AG04450 (cell line): ENCODE data around the gene CKS1B. TPM values are rescaled to one million over a fixed set of nuclear protein-coding genes. Genes with fewer than 3 reads are reported as not detected.

Experiments used
- CTCF ChIA-PET: fragments of 300-600, 350-600 bp; formaldehyde crosslinking; extraction: SDS; loops from one replicate; lab custom pipeline; 2022; ENCODE audit warnings: antibody characterized with exemption, inconsistent platforms; lab: Charles Lee
- POLR2A ChIA-PET: fragments of 350-600 bp; formaldehyde crosslinking; extraction: SDS; loops from one replicate; lab custom pipeline; 2021; ENCODE audit warnings: antibody characterized with exemption, inconsistent platforms; lab: Yijun Ruan, JAX
- DNase-seq: peaks from one replicate; pipeline ENCODE4 v3.0.0-alpha.2; 2011; ENCODE audit warnings: low read depth, low spot score
- H3K27ac ChIP-seq: one replicate; pipeline ENCODE4 v1.5.1; 2012; ENCODE audit warnings: low read depth, low read length, control low read depth
- H3K27me3 ChIP-seq: one replicate; pipeline ENCODE4 v1.6.0; 2012; ENCODE audit warnings: low read length; ENCODE audit not compliant: control insufficient read depth, insufficient read depth
- H3K4me3 ChIP-seq: 2 replicates; pipeline ENCODE4 v1.5.1; 2011; ENCODE audit warnings: mild to moderate bottlenecking, low read depth, low read length, control low read depth
- H3K9me3 ChIP-seq: 2 replicates; pipeline ENCODE4 v1.5.1; 2012; ENCODE audit warnings: low read length; ENCODE audit not compliant: control insufficient read depth, insufficient read depth
- polyA plus RNA-seq: library from polyadenylated mRNA; depleted of rRNA; stranded (reverse); fragments of >200 nt; gene quantifications from 2 replicates; pipeline ENCODE4 v1.2.3, GENCODE V29; 2011; rRNA removed
- small RNA-seq: library from RNA; depleted of rRNA; stranded (forward); fragments of <200 nt; gene quantifications from one replicate; pipeline ENCODE3, GENCODE V24; 2012; ENCODE audit warnings: low read depth; ENCODE audit not compliant: insufficient read length
- TF ChIP-seq, protein P1 (sequence below): IDR thresholded peaks from 2 replicates; pipeline ENCODE4 v1.5.1; 2011; ENCODE audit warnings: low read depth, low read length, control low read depth, inconsistent platforms

Gene CKS1B
- polyA plus RNA-seq, 1 experiment = 81.3 TPM

DNA sequence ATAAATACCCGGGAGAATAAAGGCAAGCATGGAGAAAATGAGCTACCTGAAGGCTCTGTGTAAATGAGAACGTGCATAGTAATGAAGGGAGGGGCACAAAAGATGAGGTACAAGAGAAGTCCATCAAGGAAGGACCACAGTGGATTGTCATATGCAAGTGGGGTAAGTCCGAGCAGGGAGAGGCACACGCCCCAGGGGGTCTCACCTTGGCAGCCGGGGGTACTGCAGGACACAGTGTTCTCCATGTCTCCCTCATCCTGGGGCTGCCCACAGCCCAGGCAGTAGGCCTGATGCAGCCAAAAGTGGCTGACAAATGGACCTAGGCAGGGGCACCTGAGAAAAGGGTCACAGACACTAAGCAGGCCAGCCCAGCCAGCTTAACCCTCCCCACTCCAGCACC is 49.1 kb downstream of the CKS1B start:
- Histone ChIP-seq H3K27ac (no peak overlapping the region), H3K27me3 (peaks cover 5% of the 10 kb centered on the region), H3K9me3 (no peaks in the 10 kb centered on the region), H3K4me3 (no peak overlapping the region)
- TF ChIP-seq, protein P1, sequence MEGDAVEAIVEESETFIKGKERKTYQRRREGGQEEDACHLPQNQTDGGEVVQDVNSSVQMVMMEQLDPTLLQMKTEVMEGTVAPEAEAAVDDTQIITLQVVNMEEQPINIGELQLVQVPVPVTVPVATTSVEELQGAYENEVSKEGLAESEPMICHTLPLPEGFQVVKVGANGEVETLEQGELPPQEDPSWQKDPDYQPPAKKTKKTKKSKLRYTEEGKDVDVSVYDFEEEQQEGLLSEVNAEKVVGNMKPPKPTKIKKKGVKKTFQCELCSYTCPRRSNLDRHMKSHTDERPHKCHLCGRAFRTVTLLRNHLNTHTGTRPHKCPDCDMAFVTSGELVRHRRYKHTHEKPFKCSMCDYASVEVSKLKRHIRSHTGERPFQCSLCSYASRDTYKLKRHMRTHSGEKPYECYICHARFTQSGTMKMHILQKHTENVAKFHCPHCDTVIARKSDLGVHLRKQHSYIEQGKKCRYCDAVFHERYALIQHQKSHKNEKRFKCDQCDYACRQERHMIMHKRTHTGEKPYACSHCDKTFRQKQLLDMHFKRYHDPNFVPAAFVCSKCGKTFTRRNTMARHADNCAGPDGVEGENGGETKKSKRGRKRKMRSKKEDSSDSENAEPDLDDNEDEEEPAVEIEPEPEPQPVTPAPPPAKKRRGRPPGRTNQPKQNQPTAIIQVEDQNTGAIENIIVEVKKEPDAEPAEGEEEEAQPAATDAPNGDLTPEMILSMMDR = no peak
- ChIA-PET CTCF (interaction anchor here (1.4 kb wide), 1 partner anchor 21 kb away, joined by 6 read pairs; no protein-coding TSS in a partner anchor), POLR2A (no interaction called here)
- no peak for DNase-seq

DNA sequence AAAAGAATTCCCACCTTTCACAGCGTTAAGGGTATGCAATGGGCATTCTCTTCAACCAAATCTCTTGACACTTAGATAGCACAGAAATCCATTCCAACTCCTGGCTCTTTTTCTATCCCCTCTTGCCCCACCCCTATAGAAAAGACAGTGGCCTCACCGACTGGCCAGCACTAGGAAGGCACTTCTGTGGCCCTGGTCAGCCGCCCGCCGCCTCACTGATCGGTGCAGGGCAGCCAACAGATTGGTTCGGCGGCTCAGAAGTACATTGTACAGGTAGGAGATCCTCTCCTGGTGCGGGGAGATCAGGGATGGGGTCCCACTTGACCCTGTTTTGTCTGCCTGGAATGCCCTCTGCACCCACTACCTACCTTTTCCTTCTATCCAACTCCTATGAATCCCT is 49.8 kb downstream of the CKS1B start:
- no peak overlapping the region for H3K27ac ChIP-seq
- ChIA-PET POLR2A (no interaction called here), CTCF (no interaction called here)
- TF ChIP-seq, protein P1 = no peak
- H3K9me3 ChIP-seq = no peaks in the 10 kb centered on the region
- no peak for DNase-seq
- no peak overlapping the region for H3K4me3 ChIP-seq
- H3K27me3 ChIP-seq = peaks cover 5% of the 10 kb centered on the region

DNA sequence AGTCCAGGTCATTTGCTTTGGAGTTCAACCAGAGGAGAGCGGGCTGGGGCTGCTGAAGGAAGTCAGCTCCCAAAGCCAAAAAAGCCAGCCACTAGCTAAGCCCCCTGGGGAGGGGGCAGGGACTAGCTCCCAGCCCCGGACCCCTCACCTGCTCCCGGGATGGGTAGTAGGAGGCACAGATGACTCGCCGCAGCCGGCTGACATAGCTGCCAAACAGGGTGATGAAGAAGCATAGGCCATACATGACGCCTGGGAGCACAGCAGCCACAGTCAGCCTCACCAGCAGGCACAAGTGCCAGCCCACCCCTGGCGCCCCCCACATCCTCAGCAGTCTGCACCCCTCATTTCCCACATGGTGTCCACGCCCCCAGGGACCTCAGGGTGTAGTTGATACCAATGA is 51.7 kb downstream of the CKS1B start:
- Histone ChIP-seq H3K4me3 (no peak overlapping the region), H3K9me3 (no peaks in the 10 kb centered on the region), H3K27me3 (peaks cover 18% of the 10 kb centered on the region), H3K27ac (no peak overlapping the region)
- TF ChIP-seq, protein P1 = no peak
- no peak for DNase-seq
- ChIA-PET CTCF (interaction anchor here (1.6 kb wide), 1 partner anchor 8 kb away, joined by 11 read pairs; no protein-coding TSS in a partner anchor), POLR2A (no interaction called here)

DNA sequence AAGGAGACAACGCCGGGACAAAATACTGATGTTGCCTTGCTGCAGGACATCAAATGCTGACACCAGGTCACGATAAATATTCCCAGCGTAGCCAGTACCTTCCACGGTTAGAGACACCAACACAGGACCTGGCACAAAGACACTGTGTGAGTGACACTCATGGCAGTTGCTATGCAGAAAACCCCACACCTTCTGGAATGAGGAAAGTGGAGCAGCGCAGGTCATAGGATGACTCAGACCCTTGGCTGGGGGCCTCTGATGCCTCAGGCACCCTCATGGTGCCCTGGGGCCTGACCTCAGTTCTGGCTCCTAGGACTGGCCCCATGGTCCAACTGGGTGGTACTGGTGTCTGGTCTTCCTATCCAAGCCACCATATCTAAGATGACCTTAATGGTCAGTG is 52.1 kb downstream of the CKS1B start:
- TF ChIP-seq, protein P1 = no peak

More for the DNA sequence above, 52.1 kb downstream of the CKS1B start:
- H3K27me3 ChIP-seq = peaks cover 19% of the 10 kb centered on the region
- no peaks in the 10 kb centered on the region for H3K9me3 ChIP-seq
- no peak for DNase-seq
- no peak overlapping the region for H3K27ac ChIP-seq
- CTCF ChIA-PET = interaction anchor here (1.6 kb wide), 1 partner anchor 9 kb away, joined by 11 read pairs; no protein-coding TSS in a partner anchor
- no peak overlapping the region for H3K4me3 ChIP-seq
- POLR2A ChIA-PET = no interaction called here

Small RNA genes lying within 50 kb of the gene (small RNA-seq; reads per million reads assigned to genes)
- gene MIR4258 (not detected), gene RF00017 (not detected)

Other genes starting within 250 kb of the CKS1B start
- gene KCNN3, start 104.4 kb upstream of the CKS1B start, polyA plus RNA-seq = 0.02 and 0.09 TPM in 2 replicates
- gene PMVK, start 38.0 kb upstream of the CKS1B start, polyA plus RNA-seq = 21.0 and 24.7 TPM in 2 replicates
- 72.2 and 87.1 TPM in 2 replicates for gene PBXIP1, start 18.6 kb upstream of the CKS1B start, polyA plus RNA-seq
- gene PYGO2, start 12.9 kb upstream of the CKS1B start, polyA plus RNA-seq = 18.1 and 19.3 TPM in 2 replicates
- 371 and 409 TPM in 2 replicates for gene SHC1, start 3.9 kb upstream of the CKS1B start, polyA plus RNA-seq
- 21.1 and 30.2 TPM in 2 replicates for gene FLAD1, start 8.7 kb downstream of the CKS1B start, polyA plus RNA-seq
- gene LENEP, start 18.9 kb downstream of the CKS1B start, polyA plus RNA-seq = 0.21 TPM in 1 of 2 replicates, not detected in the other
- 8.7 and 12.7 TPM in 2 replicates for gene ZBTB7B, start 28.1 kb downstream of the CKS1B start, polyA plus RNA-seq
- 0.07 and 0.19 TPM in 2 replicates for gene DCST2, start 59.1 kb downstream of the CKS1B start, polyA plus RNA-seq
- not detected in 2 replicates for gene DCST1, start 59.1 kb downstream of the CKS1B start, polyA plus RNA-seq
- gene ADAM15, start 76.6 kb downstream of the CKS1B start, polyA plus RNA-seq = 25.9 and 37.5 TPM in 2 replicates
- gene EFNA4, start 89.1 kb downstream of the CKS1B start, polyA plus RNA-seq = 10.1 and 12.9 TPM in 2 replicates
- 0.51 and 0.56 TPM in 2 replicates for gene EFNA3, start 104.2 kb downstream of the CKS1B start, polyA plus RNA-seq
- 1.1 and 1.4 TPM in 2 replicates for gene EFNA1, start 153.2 kb downstream of the CKS1B start, polyA plus RNA-seq
- gene SLC50A1, start 161.2 kb downstream of the CKS1B start, polyA plus RNA-seq = 29.5 and 31.4 TPM in 2 replicates
- gene DPM3, start 165.8 kb downstream of the CKS1B start, polyA plus RNA-seq = 16.8 and 35.6 TPM in 2 replicates
- gene KRTCAP2, start 198.6 kb downstream of the CKS1B start, polyA plus RNA-seq = 102 and 131 TPM in 2 replicates
- gene TRIM46, start 199.2 kb downstream of the CKS1B start, polyA plus RNA-seq = 2.9 and 3.8 TPM in 2 replicates
- gene THBS3, start 233.2 kb downstream of the CKS1B start, polyA plus RNA-seq = 32.5 and 34.6 TPM in 2 replicates
- gene MTX1, start 234.0 kb downstream of the CKS1B start, polyA plus RNA-seq = 44.6 and 62.3 TPM in 2 replicates